ENCODE data around the gene CARD11. TPM values are rescaled to one million over a fixed set of nuclear protein-coding genes. Genes with fewer than 3 reads are reported as not detected.
A peak's percentile ranks its signal among the peaks of the same experiment; 100 is the strongest.

The CARD11 gene
- total RNA-seq (100 to 1,000 TPM; 104 to 109 TPM), polyA plus RNA-seq (10 to 100 TPM; 10.8 to 40.2 (median 18.9) TPM), total RNA-seq (202 to 300 (median 234) reads per million in 6 experiments)

GRCh38 chr7:3043544-3044371 lies at the start of gene CARD11:
Gene CARD11, minus strand, starts transcription at chr7:3043867. Its CDS starts 85,361 bp downstream, at chr7:2958506.
- Mint-ChIP-seq H3K4me1 (peaks cover 23 to 62% (median 55%) of the 10 kb centered on the region in 4 donors), H3K9me3 (no peaks in the 10 kb centered on the region), H3K27ac (peak within 1 kb of the TSS; percentile 87 to 96 (median 93)), H3K4me3 (peak within 1 kb of the TSS; percentile 90 to 96 (median 93)), H3K36me3 (peaks cover 0 to 27% (median 5%) of the 10 kb centered on the region in 3 donors), H3K27me3 (no peaks in the 10 kb centered on the region)
- POLR2A ChIA-PET: interaction anchor here (0.6 to 4.8 kb wide), 9 partner anchors 9 to 108 kb away, joined by 3 to 22 read pairs (median 4); no protein-coding TSS in a partner anchor
- ATAC-seq (peak; percentile 44 to 55), DNase-seq (peak; percentile 22 to 78 (median 56))

GRCh38 chr7:3092468-3092867 lies 48.8 kb upstream of the CARD11 start:
- DNase-seq: peak; percentile 46 to 88 (median 76)
- no peaks in the 10 kb centered on the region for H3K36me3 Mint-ChIP-seq
- H3K9me3 Mint-ChIP-seq: no peaks in the 10 kb centered on the region
- H3K27ac Mint-ChIP-seq: peak overlapping the region; percentile 92 to 99 (median 96)
- H3K27me3 Mint-ChIP-seq: no peaks in the 10 kb centered on the region
- POLR2A ChIA-PET: interaction anchor here (0.5 to 6.3 kb wide), 18 partner anchors 9 to 688 kb away, joined by 3 to 86 read pairs (median 5); partner anchors contain the start of gene CARD11
- H3K4me1 Mint-ChIP-seq: peaks cover 29 to 79% (median 67%) of the 10 kb centered on the region in 4 donors
- peak overlapping the region; percentile 56 to 87 (median 76) for H3K4me3 Mint-ChIP-seq
- ATAC-seq: peak; percentile 78 to 84

GRCh38 chr7:3091631-3092030 lies 48.0 kb upstream of the CARD11 start:
- Mint-ChIP-seq H3K27ac (peak overlapping the region; percentile 92 to 99 (median 96)), H3K27me3 (no peaks in the 10 kb centered on the region), H3K36me3 (no peaks in the 10 kb centered on the region), H3K4me3 (peak overlapping the region; percentile 37 to 87 (median 76)), H3K4me1 (peaks cover 29 to 77% (median 65%) of the 10 kb centered on the region in 4 donors), H3K9me3 (no peaks in the 10 kb centered on the region)
- POLR2A ChIA-PET: interaction anchor here (0.6 to 6.3 kb wide), 10 partner anchors 10 to 376 kb away, joined by 3 to 86 read pairs (median 8); partner anchors contain the start of gene CARD11
- DNase-seq (peak in 1 of 10 donors; percentile 25), ATAC-seq (no peak)

GRCh38 chr7:3089493-3089892 lies 45.8 kb upstream of the CARD11 start:
- ATAC-seq (no peak), DNase-seq (no peak)
- Mint-ChIP-seq H3K36me3 (no peaks in the 10 kb centered on the region), H3K4me3 (peak overlapping the region in 3 of 10 donors; percentile 30 to 63 (median 30)), H3K27me3 (no peaks in the 10 kb centered on the region), H3K4me1 (peaks cover 20 to 60% (median 50%) of the 10 kb centered on the region in 4 donors), H3K9me3 (no peaks in the 10 kb centered on the region), H3K27ac (peak overlapping the region in 8 of 10 donors; percentile 6 to 94 (median 66))
- POLR2A ChIA-PET: interaction anchor here (6.3 kb wide), 1 partner anchor 22 kb away, joined by 86 read pairs; no protein-coding TSS in a partner anchor

- POLR2A ChIA-PET: interaction anchor here (0.6 to 1.3 kb wide), 2 partner anchors 11 to 18 kb away, joined by 3 to 4 read pairs; no protein-coding TSS in a partner anchor
- ATAC-seq (no peak), DNase-seq (no peak)
- Mint-ChIP-seq H3K4me3 (no peak overlapping the region), H3K27ac (peak overlapping the region in 1 of 10 donors; percentile 52), H3K9me3 (no peaks in the 10 kb centered on the region), H3K36me3 (no peaks in the 10 kb centered on the region), H3K4me1 (peaks cover 22 to 55% (median 33%) of the 10 kb centered on the region in 4 donors), H3K27me3 (no peaks in the 10 kb centered on the region)
These were observed 43.6 kb upstream of the CARD11 start for GRCh38 chr7:3087243-3087755.

GRCh38 chr7:3083350-3083749 lies 39.7 kb upstream of the CARD11 start:
- no peak overlapping the region for H3K4me3 Mint-ChIP-seq
- ATAC-seq (no peak), DNase-seq (no peak)
- H3K27ac Mint-ChIP-seq: no peak overlapping the region
- no peaks in the 10 kb centered on the region for H3K27me3 Mint-ChIP-seq
- H3K36me3 Mint-ChIP-seq: no peaks in the 10 kb centered on the region
- H3K4me1 Mint-ChIP-seq: peaks cover 6 to 25% (median 12%) of the 10 kb centered on the region in 4 donors
- peaks cover 0 to 2% (median 0%) of the 10 kb centered on the region in 9 donors for H3K9me3 Mint-ChIP-seq
- POLR2A ChIA-PET: interaction anchor here (0.5 to 1.3 kb wide), 3 partner anchors 10 to 52 kb away, joined by 3 to 5 read pairs (median 4); no protein-coding TSS in a partner anchor

GRCh38 chr7:3082831-3083230 lies 39.2 kb upstream of the CARD11 start:
- POLR2A ChIA-PET: interaction anchor here (1.1 to 1.7 kb wide), 2 partner anchors 8 to 10 kb away, joined by 4 to 9 read pairs; no protein-coding TSS in a partner anchor
- no peak for DNase-seq
- H3K4me1 Mint-ChIP-seq: peaks cover 6 to 25% (median 16%) of the 10 kb centered on the region in 4 donors
- H3K36me3 Mint-ChIP-seq: no peaks in the 10 kb centered on the region
- no peak for ATAC-seq
- H3K27me3 Mint-ChIP-seq: no peaks in the 10 kb centered on the region
- H3K4me3 Mint-ChIP-seq: no peak overlapping the region
- no peak overlapping the region for H3K27ac Mint-ChIP-seq
- peaks cover 0 to 2% (median 0%) of the 10 kb centered on the region in 9 donors for H3K9me3 Mint-ChIP-seq

GRCh38 chr7:3082386-3082785 lies 38.7 kb upstream of the CARD11 start:
- no peak for ATAC-seq
- no peaks in the 10 kb centered on the region for H3K27me3 Mint-ChIP-seq
- no peaks in the 10 kb centered on the region for H3K36me3 Mint-ChIP-seq
- POLR2A ChIA-PET: interaction anchor here (1.1 to 1.7 kb wide), 2 partner anchors 8 to 10 kb away, joined by 4 to 9 read pairs; no protein-coding TSS in a partner anchor
- no peak overlapping the region for H3K4me3 Mint-ChIP-seq
- H3K27ac Mint-ChIP-seq: peak overlapping the region in 1 of 10 donors; percentile 19
- DNase-seq: no peak
- H3K9me3 Mint-ChIP-seq: peaks cover 0 to 2% (median 0%) of the 10 kb centered on the region in 9 donors
- H3K4me1 Mint-ChIP-seq: peaks cover 6 to 22% (median 19%) of the 10 kb centered on the region in 4 donors

GRCh38 chr7:3080106-3080505 lies 36.4 kb upstream of the CARD11 start:
- Mint-ChIP-seq H3K9me3 (peaks cover 0 to 7% (median 3%) of the 10 kb centered on the region in 9 donors), H3K27ac (peak overlapping the region in 1 of 10 donors; percentile 57), H3K36me3 (no peaks in the 10 kb centered on the region), H3K4me1 (peaks cover 6 to 21% (median 16%) of the 10 kb centered on the region in 4 donors), H3K27me3 (no peaks in the 10 kb centered on the region), H3K4me3 (no peak overlapping the region)
- no peak for ATAC-seq
- POLR2A ChIA-PET: interaction anchor here (1.3 kb wide), 1 partner anchor 11 kb away, joined by 4 read pairs; no protein-coding TSS in a partner anchor
- DNase-seq: no peak

GRCh38 chr7:3078514-3078913 lies 34.8 kb upstream of the CARD11 start:
- Mint-ChIP-seq H3K27me3 (no peaks in the 10 kb centered on the region), H3K27ac (peak overlapping the region in 1 of 10 donors; percentile 12), H3K4me1 (peaks cover 9 to 22% (median 16%) of the 10 kb centered on the region in 4 donors), H3K9me3 (peaks cover 0 to 7% (median 3%) of the 10 kb centered on the region in 9 donors), H3K4me3 (no peak overlapping the region), H3K36me3 (no peaks in the 10 kb centered on the region)
- POLR2A ChIA-PET: no interaction called here
- ATAC-seq: no peak
- DNase-seq: no peak

- no peaks in the 10 kb centered on the region for H3K36me3 Mint-ChIP-seq
- H3K4me3 Mint-ChIP-seq: no peak overlapping the region
- H3K4me1 Mint-ChIP-seq: peaks cover 5 to 27% (median 18%) of the 10 kb centered on the region in 4 donors
- H3K27me3 Mint-ChIP-seq: no peaks in the 10 kb centered on the region
- peaks cover 0 to 7% (median 3%) of the 10 kb centered on the region in 9 donors for H3K9me3 Mint-ChIP-seq
- POLR2A ChIA-PET: interaction anchor here (0.7 to 0.8 kb wide), 2 partner anchors 11 to 58 kb away, joined by 3 to 4 read pairs; no protein-coding TSS in a partner anchor
- ATAC-seq (no peak), DNase-seq (no peak)
- no peak overlapping the region for H3K27ac Mint-ChIP-seq
These were observed 33.0 kb upstream of the CARD11 start for GRCh38 chr7:3076700-3077099.

- DNase-seq: no peak
- Mint-ChIP-seq H3K27ac (no peak overlapping the region), H3K36me3 (peaks cover 0 to 4% (median 4%) of the 10 kb centered on the region in 3 donors), H3K4me3 (no peak overlapping the region), H3K9me3 (peaks cover 0 to 9% (median 7%) of the 10 kb centered on the region in 9 donors), H3K27me3 (no peaks in the 10 kb centered on the region), H3K4me1 (peaks cover 8 to 32% (median 22%) of the 10 kb centered on the region in 4 donors)
- POLR2A ChIA-PET: interaction anchor here (0.8 kb wide), 1 partner anchor 11 kb away, joined by 4 read pairs; no protein-coding TSS in a partner anchor
- ATAC-seq: no peak
These were observed 32.5 kb upstream of the CARD11 start for GRCh38 chr7:3076163-3076562.

Data from naive thymus-derived CD8-positive, alpha-beta T cell (primary cell).